ENCODE results near the gene FDCSP. TPM values are rescaled to one million over a fixed set of nuclear protein-coding genes. Genes with fewer than 3 reads are reported as not detected.

The FDCSP gene
- polyA plus RNA-seq, 2 donors, result 0.29 to 0.75 TPM

DNA sequence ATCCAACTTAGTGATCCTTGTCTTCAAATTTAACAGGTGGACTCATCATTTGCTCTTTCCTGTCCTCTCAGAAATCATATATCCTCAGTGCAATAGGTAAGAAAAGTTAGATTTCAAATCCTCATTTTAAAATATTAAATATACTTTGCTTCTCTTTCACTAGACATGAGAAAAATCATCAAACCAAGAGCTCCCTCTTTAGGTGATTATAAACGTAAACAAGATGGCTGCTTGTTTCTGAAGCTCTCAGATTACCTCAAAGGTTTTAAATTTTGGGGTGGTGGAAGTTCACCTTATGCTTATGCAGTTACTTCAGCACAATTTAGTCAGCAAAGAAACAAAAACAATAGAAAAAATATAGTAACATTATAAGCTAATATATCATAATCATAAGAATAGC lies 43.8 kb downstream of the FDCSP start:
- 5 to 7% methylated on average over 1 of the region's 1 CpG for WGBS, 2 donors
- H3K4me3 ChIP-seq (ENCODE audit: low read depth in 1 of 2, low read length in 2 of 2), result no peak overlapping the region
- no peaks in the 10 kb centered on the region for H3K9me3 ChIP-seq (ENCODE audit: control insufficient read depth in 2 of 2, insufficient read depth in 1 of 2, low read depth in 1 of 2, low read length in 1 of 2)
- H3K36me3 ChIP-seq (ENCODE audit: control insufficient read depth in 2 of 2, insufficient read depth in 2 of 2, low read length in 1 of 2), result no peaks in the 10 kb centered on the region
- no peak overlapping the region for H3K27ac ChIP-seq (ENCODE audit: low read depth in 2 of 2, low read length in 1 of 2)
- no peaks in the 10 kb centered on the region for H3K4me1 ChIP-seq (ENCODE audit: control insufficient read depth in 2 of 2, insufficient read depth in 2 of 2, low read length in 1 of 2)
- no peaks in the 10 kb centered on the region for H3K27me3 ChIP-seq (ENCODE audit: control insufficient read depth in 1 of 2, insufficient read depth in 2 of 2, low read length in 2 of 2)

- no peaks in the 10 kb centered on the region for H3K36me3 ChIP-seq (ENCODE audit: control insufficient read depth in 2 of 2, insufficient read depth in 2 of 2, low read length in 1 of 2)
- peaks cover 0 to 2% of the 10 kb centered on the region in 2 donors for H3K9me3 ChIP-seq (ENCODE audit: control insufficient read depth in 2 of 2, insufficient read depth in 1 of 2, low read depth in 1 of 2, low read length in 1 of 2)
- WGBS, 2 donors, result 91 to 94% methylated on average over 2 of the region's 2 CpGs
- no peaks in the 10 kb centered on the region for H3K27me3 ChIP-seq (ENCODE audit: control insufficient read depth in 1 of 2, insufficient read depth in 2 of 2, low read length in 2 of 2)
- no peaks in the 10 kb centered on the region for H3K4me1 ChIP-seq (ENCODE audit: control insufficient read depth in 2 of 2, insufficient read depth in 2 of 2, low read length in 1 of 2)
- H3K27ac ChIP-seq (ENCODE audit: low read depth in 2 of 2, low read length in 1 of 2), result no peak overlapping the region
- H3K4me3 ChIP-seq (ENCODE audit: low read depth in 1 of 2, low read length in 2 of 2), result no peak overlapping the region
Observed at GRCh38 chr4:70277121-70277520, 51.2 kb downstream of the FDCSP start.

DNA sequence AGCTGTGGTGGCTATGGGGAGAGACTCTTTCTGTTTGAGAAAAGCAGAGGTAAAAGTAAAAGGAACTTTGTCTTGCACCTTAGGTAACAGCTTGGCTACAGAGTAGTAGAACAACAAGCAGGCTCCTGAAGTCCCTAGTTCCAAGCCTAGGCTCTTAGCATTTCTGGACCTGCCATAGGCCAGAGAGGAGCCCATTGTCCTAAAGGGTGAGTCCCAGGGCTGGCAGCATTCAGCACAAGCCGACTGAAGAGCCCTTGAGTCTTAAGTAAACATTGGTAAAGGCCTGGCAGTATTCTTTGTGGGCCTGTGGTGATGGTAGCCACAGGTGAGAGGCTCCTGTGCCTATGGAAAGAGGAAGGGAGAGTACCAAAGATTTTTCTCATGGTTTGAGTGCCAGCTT lies 54.6 kb downstream of the FDCSP start:
- Histone ChIP-seq H3K27me3 (ENCODE audit: control insufficient read depth in 1 of 2, insufficient read depth in 2 of 2, low read length in 2 of 2) (no peaks in the 10 kb centered on the region), H3K9me3 (ENCODE audit: control insufficient read depth in 2 of 2, insufficient read depth in 1 of 2, low read depth in 1 of 2, low read length in 1 of 2) (peaks cover 0 to 2% of the 10 kb centered on the region in 2 donors), H3K4me3 (ENCODE audit: low read depth in 1 of 2, low read length in 2 of 2) (no peak overlapping the region), H3K27ac (ENCODE audit: low read depth in 2 of 2, low read length in 1 of 2) (no peak overlapping the region), H3K4me1 (ENCODE audit: control insufficient read depth in 2 of 2, insufficient read depth in 2 of 2, low read length in 1 of 2) (no peaks in the 10 kb centered on the region), H3K36me3 (ENCODE audit: control insufficient read depth in 2 of 2, insufficient read depth in 2 of 2, low read length in 1 of 2) (no peaks in the 10 kb centered on the region)
- WGBS, 2 donors, result 36 to 38% methylated on average over 1 of the region's 1 CpG

Other genes with a start within 250 kb of the FDCSP start
- under 1 TPM in 1 of 2 donors, not detected in 1; 0.07 TPM for gene STATH, start 230.2 kb upstream of the FDCSP start, polyA plus RNA-seq
- not detected for gene HTN3, start 197.7 kb upstream of the FDCSP start, polyA plus RNA-seq
- gene HTN1, start 175.7 kb upstream of the FDCSP start, polyA plus RNA-seq, result not detected
- gene PRR27, start 71.9 kb upstream of the FDCSP start, polyA plus RNA-seq, result not detected
- under 1 TPM in 1 of 2 donors, not detected in 1; 0.08 TPM for gene ODAM, start 30.4 kb upstream of the FDCSP start, polyA plus RNA-seq
- gene CSN3, start 16.5 kb downstream of the FDCSP start, polyA plus RNA-seq, result not detected
- gene CABS1, start 108.9 kb downstream of the FDCSP start, polyA plus RNA-seq, result not detected
- gene SMR3A, start 134.6 kb downstream of the FDCSP start, polyA plus RNA-seq, result not detected
- gene SMR3B, start 157.0 kb downstream of the FDCSP start, polyA plus RNA-seq, result not detected
- not detected for gene OPRPN, start 171.8 kb downstream of the FDCSP start, polyA plus RNA-seq
- gene MUC7, start 246.1 kb downstream of the FDCSP start, polyA plus RNA-seq, result not detected

Data from esophagus (tissue), 2 donors.